GM12878 (cell line): Measurements from ENCODE around the gene PPP2R5A.
"Not testable (repeated sequence)": the region's sequence is repeated elsewhere in the genome, so short reads cannot be mapped to it uniquely, and the experiment has no call there.

Experiments
- CTCF ChIP-seq, 3 experiments: IDR thresholded peaks in 2 of 3; conservative IDR thresholded peaks in 1 of 3; 2 replicates each; pipeline ENCODE4 v1.5.1; 2011; ENCODE audit warnings: low read depth in 3 of 3, low read length in 3 of 3, mild to moderate bottlenecking in 3 of 3, control low read depth in 2 of 3, moderate library complexity in 2 of 3, inconsistent platforms in 1 of 3, mixed read lengths in 1 of 3; ENCODE audit not compliant: control insufficient read depth in 2 of 3, insufficient read depth in 1 of 3; ENCODE audit errors: extremely low read depth in 1 of 3
- EP300 ChIP-seq, 2 experiments: fragments of 150-350 bp in 1 of 2; IDR thresholded peaks; 2 replicates each; pipeline ENCODE4 v1.6.1; 2011 to 2012; ENCODE audit warnings: low read depth in 2 of 2, low read length in 2 of 2, borderline replicate concordance in 1 of 2, improper control_type of control experiment in 1 of 2, inconsistent platforms in 1 of 2; ENCODE audit not compliant: control insufficient read depth in 1 of 2
- ESRRA ChIP-seq: IDR thresholded peaks from 2 replicates; pipeline ENCODE4 v1.6.1; 2012; ENCODE audit warnings: mild to moderate bottlenecking, low read length, improper control_type of control experiment
- EZH2 ChIP-seq: IDR thresholded peaks from 2 replicates; pipeline ENCODE4 v1.6.1; 2012; ENCODE audit warnings: low read depth, mild to moderate bottlenecking, control low read depth, inconsistent platforms, low read length, borderline replicate concordance; ENCODE audit not compliant: control insufficient read depth
- GABPA ChIP-seq: IDR thresholded peaks from 2 replicates; pipeline ENCODE4 v1.6.1; 2014; ENCODE audit warnings: antibody characterized with exemption, low read depth, mild to moderate bottlenecking, inconsistent platforms
- JUNB ChIP-seq: IDR thresholded peaks from 2 replicates; pipeline ENCODE4 v1.6.1; 2016; ENCODE audit warnings: antibody characterized with exemption, mild to moderate bottlenecking
- MAX ChIP-seq: IDR thresholded peaks from 2 replicates; pipeline ENCODE4 v1.6.1; 2012; ENCODE audit warnings: low read depth, low read length, improper control_type of control experiment
- USF2 ChIP-seq: IDR thresholded peaks from 2 replicates; pipeline ENCODE4 v1.6.1; 2011; ENCODE audit warnings: low read depth, low read length, improper control_type of control experiment, borderline replicate concordance
- ZNF24 ChIP-seq: fragments of 450-650 bp; IDR thresholded peaks from 2 replicates; pipeline ENCODE4 v1.6.1; 2017; ENCODE audit warnings: antibody characterized with exemption, mild to moderate bottlenecking
- ZNF274 ChIP-seq: IDR thresholded peaks from one replicate; pipeline ENCODE4 v1.8.0; 2011; ENCODE audit not compliant: insufficient read length, insufficient read depth

GRCh38 chr1:212395678-212396437, 110.6 kb downstream of the PPP2R5A start:
- not testable (repeated sequence) for TF ChIP-seq ESRRA; ZNF274; EZH2; EP300 (IDR thresholded peaks at IDR 0.05; ENCODE audit: borderline replicate concordance in 1 of 2, control insufficient read depth in 1 of 2, low read depth in 2 of 2, low read length in 2 of 2); ZNF24; MAX; CTCF (IDR thresholded peaks at IDR 0.05 in 2 of 3, conservative IDR thresholded peaks at IDR 0.05 in 1 of 3; ENCODE audit: control insufficient read depth in 2 of 3, extremely low read depth in 1 of 3, insufficient read depth in 1 of 3, low read depth in 3 of 3, low read length in 3 of 3); GABPA; JUNB; USF2
